CD14-positive monocyte (primary cell): ENCODE measurements around the gene FBXO28. TPM values are rescaled to one million over a fixed set of nuclear protein-coding genes. Genes with fewer than 3 reads are reported as not detected.

Source experiments
- DNase-seq, 3 donors: peaks; one replicate each; pipeline ENCODE4 v3.0.0-alpha.2; 2011 to 2022
- H2AFZ ChIP-seq: 2 replicates; pipeline ENCODE4 v1.6.0; 2012; ENCODE audit warnings: mild to moderate bottlenecking, low read depth, low read length, inconsistent platforms; ENCODE audit not compliant: insufficient read depth, poor library complexity, severe bottlenecking
- H3K27ac ChIP-seq, 2 donors: 1 replicate in 1 of 2; 2 replicates in 1 of 2; pipeline ENCODE4 v1.5.1; 2012 to 2013; ENCODE audit warnings: low read length in 2 of 2, control low read depth in 1 of 2, inconsistent platforms in 1 of 2, low read depth in 1 of 2, mild to moderate bottlenecking in 1 of 2
- H3K27me3 ChIP-seq, 2 donors: one replicate each; pipeline versions ENCODE4 v1.6.0 to v1.6.1; 2011 to 2013; ENCODE audit warnings: low read length in 2 of 2; ENCODE audit not compliant: control insufficient read depth in 2 of 2, insufficient read depth in 2 of 2
- H3K36me3 ChIP-seq, 2 donors: replicated peaks in 1 of 2; 1 replicate in 1 of 2; 2 replicates in 1 of 2; pipeline versions ENCODE4 v1.5.1 to v1.6.1; 2012 to 2013; ENCODE audit warnings: low read length in 2 of 2, control low read depth in 1 of 2, inconsistent platforms in 1 of 2, mild to moderate bottlenecking in 1 of 2; ENCODE audit not compliant: insufficient read depth in 2 of 2, control insufficient read depth in 1 of 2
- H3K4me1 ChIP-seq, 2 donors: 1 replicate in 1 of 2; 2 replicates in 1 of 2; pipeline versions ENCODE4 v1.5.1 to v1.6.1; 2012 to 2013; ENCODE audit warnings: low read length in 2 of 2, control low read depth in 1 of 2, inconsistent platforms in 1 of 2, mild to moderate bottlenecking in 1 of 2, moderate library complexity in 1 of 2; ENCODE audit not compliant: insufficient read depth in 2 of 2, control insufficient read depth in 1 of 2
- H3K4me2 ChIP-seq: replicated peaks from 2 replicates; pipeline ENCODE3; 2012; ENCODE audit warnings: low read length, moderate library complexity, mild to moderate bottlenecking; ENCODE audit not compliant: poor library complexity, severe bottlenecking; ENCODE audit errors: extremely low read depth
- H3K4me3 ChIP-seq, 3 experiments: fragments of 200-600 bp in 1 of 3; sonication (generic) in 1 of 3; replicated peaks in 1 of 3; 1 replicate in 2 of 3; 2 replicates in 1 of 3; pipeline ENCODE4 v1.5.1; 2011 to 2013; ENCODE audit warnings: low read length in 3 of 3, mild to moderate bottlenecking in 3 of 3, control low read depth in 2 of 3, low read depth in 2 of 3, inconsistent platforms in 1 of 3, moderate library complexity in 1 of 3
- H3K79me2 ChIP-seq: 2 replicates; pipeline ENCODE4 v1.6.0; 2012; ENCODE audit warnings: mild to moderate bottlenecking, control low read depth, inconsistent platforms, low read length, moderate library complexity; ENCODE audit not compliant: insufficient read depth
- H3K9ac ChIP-seq: 2 replicates; pipeline ENCODE4 v1.6.0; 2017; ENCODE audit warnings: low read length, mild to moderate bottlenecking; ENCODE audit not compliant: insufficient read depth, poor library complexity, severe bottlenecking
- H3K9me3 ChIP-seq, 2 donors: replicated peaks in 1 of 2; 1 replicate in 1 of 2; 2 replicates in 1 of 2; pipeline versions ENCODE4 v1.5.1 to v1.6.1; 2012 to 2013; ENCODE audit warnings: low read length in 2 of 2, control low read depth in 1 of 2; ENCODE audit not compliant: control insufficient read depth in 1 of 2, insufficient read depth in 1 of 2
- H4K20me1 ChIP-seq: 2 replicates; pipeline ENCODE4 v1.6.0; 2012; ENCODE audit warnings: mild to moderate bottlenecking, low read length, control low read depth, moderate library complexity; ENCODE audit not compliant: insufficient read depth
- H3K27ac Mint-ChIP-seq, 7 donors: one replicate each; pipeline ENCODE4 v1.8.0; 2020; ENCODE audit warnings: mild to moderate bottlenecking in 7 of 7, mixed read lengths in 7 of 7, moderate library complexity in 6 of 7, inconsistent platforms in 2 of 7
- H3K27me3 Mint-ChIP-seq, 3 donors: one replicate each; pipeline ENCODE4 v1.8.0; 2021 to 2022; ENCODE audit warnings: low read depth in 3 of 3, mild to moderate bottlenecking in 3 of 3, mixed read lengths in 3 of 3, moderate library complexity in 3 of 3, inconsistent platforms in 1 of 3
- H3K36me3 Mint-ChIP-seq, 2 donors: one replicate each; pipeline ENCODE4 v1.8.0; 2020; ENCODE audit warnings: mixed read lengths in 2 of 2, inconsistent platforms in 1 of 2, mild to moderate bottlenecking in 1 of 2
- H3K4me1 Mint-ChIP-seq: one replicate; pipeline ENCODE4 v1.8.0; 2020; ENCODE audit warnings: mild to moderate bottlenecking, mixed read lengths
- H3K4me3 Mint-ChIP-seq, 2 donors: one replicate each; pipeline ENCODE4 v1.8.0; 2020; ENCODE audit warnings: mild to moderate bottlenecking in 2 of 2, mixed read lengths in 2 of 2, moderate library complexity in 1 of 2
- H3K9me3 Mint-ChIP-seq, 7 donors: one replicate each; pipeline ENCODE4 v1.8.0; 2020 to 2022; ENCODE audit warnings: mixed read lengths in 7 of 7, mild to moderate bottlenecking in 6 of 7, moderate library complexity in 6 of 7, inconsistent platforms in 2 of 7
- CTCF ChIP-seq: fragments of 200-600 bp; IDR thresholded peaks from one replicate; pipeline ENCODE4 v1.8.0; 2022; ENCODE audit warnings: antibody characterized with exemption, mild to moderate bottlenecking
- WGBS: methylation state at CpG from one replicate; pipeline ENCODE4 v1.1.5; 2013; ENCODE audit warnings: missing lambda C conversion rate; ENCODE audit not compliant: insufficient coverage; 5-methylcytosine and 5-hydroxymethylcytosine counted together
- intact Hi-C, 2 donors: fragments of 100-400 bp; cut with micrococcal nuclease; formaldehyde crosslinking; loops; one replicate each; pipeline versions ENCODE4 v1.15.0 to v1.15.1; 2023
- polyA plus RNA-seq, 3 donors: library from polyadenylated mRNA; depleted of rRNA in 1 of 3; unstranded in 2 of 3; stranded (reverse) in 1 of 3; fragments of 300-500 nt in 2 of 3; fragments of >200 nt in 1 of 3; fragmentation: Illumina TruSeq in 2 of 3; gene quantifications; 1 replicate in 2 of 3; 2 replicates in 1 of 3; pipeline ENCODE4 v1.2.3, GENCODE V29; 2012 to 2021

The FBXO28 gene
- polyA plus RNA-seq, 3 donors, result 12.9 to 15.8 (median 13.0) TPM

GRCh38 chr1:224085421-224086108 is 28.3 kb upstream of the FBXO28 start:
- Histone ChIP-seq H3K79me2 (no peaks in the 10 kb centered on the region), H3K36me3 (no peaks in the 10 kb centered on the region), H3K4me3 (no peak overlapping the region), H2AFZ (no peak overlapping the region), H3K9me3 (no peaks in the 10 kb centered on the region), H3K9ac (no peak overlapping the region), H3K27me3 (no peaks in the 10 kb centered on the region), H3K27ac (no peak overlapping the region), H4K20me1 (no peaks in the 10 kb centered on the region), H3K4me2 (no peak overlapping the region), H3K4me1 (no peaks in the 10 kb centered on the region)
- no peak overlapping the region for H3K27ac Mint-ChIP-seq
- no peak for DNase-seq
- no peaks in the 10 kb centered on the region for H3K4me1 Mint-ChIP-seq
- WGBS, result 100% methylated on average over 3 of the region's 4 CpGs
- no peak overlapping the region for H3K4me3 Mint-ChIP-seq
- H3K9me3 Mint-ChIP-seq, result no peaks in the 10 kb centered on the region
- no peaks in the 10 kb centered on the region for H3K36me3 Mint-ChIP-seq
- intact Hi-C loops, result no loop called here
- H3K27me3 Mint-ChIP-seq, result peaks cover 2 to 11% (median 7%) of the 10 kb centered on the region in 3 donors
- no peak for TF ChIP-seq CTCF

- Mint-ChIP-seq H3K4me3 (no peak overlapping the region), H3K27me3 (peaks cover 2 to 11% (median 2%) of the 10 kb centered on the region in 3 donors), H3K36me3 (no peaks in the 10 kb centered on the region), H3K4me1 (no peaks in the 10 kb centered on the region), H3K9me3 (peaks cover 0 to 4% (median 0%) of the 10 kb centered on the region in 7 donors), H3K27ac (peak overlapping the region in 1 of 7 donors; percentile 23)
- Histone ChIP-seq H3K4me2 (no peak overlapping the region), H3K27me3 (no peaks in the 10 kb centered on the region), H2AFZ (no peak overlapping the region), H3K27ac (no peak overlapping the region), H3K9me3 (no peaks in the 10 kb centered on the region), H3K36me3 (no peaks in the 10 kb centered on the region), H3K4me3 (no peak overlapping the region), H3K9ac (no peak overlapping the region), H4K20me1 (no peaks in the 10 kb centered on the region), H3K79me2 (no peaks in the 10 kb centered on the region), H3K4me1 (no peaks in the 10 kb centered on the region)
- intact Hi-C loops, result no loop called here
- no peak for DNase-seq
- TF ChIP-seq CTCF, result no peak
- no CpG with 5 or more reads among the region's 2 CpGs for WGBS
These were observed 26.6 kb upstream of the FBXO28 start for GRCh38 chr1:224087286-224087794.
